Neuronal stem cell (in vitro differentiated cells): ENCODE measurements around the gene BTBD2.

ENCODE experiments used
- DNase-seq: peaks from one replicate; pipeline ENCODE4 v3.0.0-alpha.2; 2013; ENCODE audit warnings: low spot score
- H2AFZ ChIP-seq: one replicate; pipeline ENCODE4 v1.6.1; 2013; ENCODE audit warnings: mild to moderate bottlenecking, low read length, inconsistent platforms
- H2AK5ac ChIP-seq: 2 replicates; pipeline ENCODE4 v1.6.1; 2013; ENCODE audit warnings: low read depth, mild to moderate bottlenecking, inconsistent platforms, low read length, moderate library complexity, mixed read lengths
- H2BK120ac ChIP-seq: 2 replicates; pipeline ENCODE4 v1.6.1; 2013; ENCODE audit warnings: low read depth, mild to moderate bottlenecking, inconsistent platforms, low read length, moderate library complexity, mixed read lengths
- H2BK12ac ChIP-seq: one replicate; pipeline ENCODE4 v1.6.1; 2013; ENCODE audit warnings: low read length, inconsistent platforms
- H2BK15ac ChIP-seq: 2 replicates; pipeline ENCODE4 v1.6.1; 2013; ENCODE audit warnings: mild to moderate bottlenecking, low read length, inconsistent platforms, mixed read lengths
- H2BK5ac ChIP-seq: one replicate; pipeline ENCODE4 v1.6.1; 2013; ENCODE audit warnings: inconsistent platforms, mild to moderate bottlenecking, low read length, moderate library complexity
- H3K14ac ChIP-seq: one replicate; pipeline ENCODE4 v1.6.1; 2013; ENCODE audit warnings: low read length, inconsistent platforms
- H3K18ac ChIP-seq: 2 replicates; pipeline ENCODE4 v1.6.1; 2013; ENCODE audit warnings: low read length, inconsistent platforms
- H3K23ac ChIP-seq: 2 replicates; pipeline ENCODE4 v1.6.1; 2013; ENCODE audit warnings: low read depth, mild to moderate bottlenecking, mixed read lengths, low read length, inconsistent platforms; ENCODE audit not compliant: poor library complexity
- H3K27ac ChIP-seq: replicated peaks from 3 replicates; pipeline ENCODE4 v1.5.1; 2013; ENCODE audit warnings: low read length, inconsistent platforms
- H3K27me3 ChIP-seq, 3 experiments: 2 replicates each; pipeline ENCODE4 v1.6.1; 2013; ENCODE audit warnings: low read length in 3 of 3, mild to moderate bottlenecking in 2 of 3, inconsistent platforms in 1 of 3, low read depth in 1 of 3, mixed read lengths in 1 of 3, moderate library complexity in 1 of 3; ENCODE audit not compliant: control insufficient read depth in 3 of 3, insufficient read depth in 3 of 3
- H3K36me3 ChIP-seq, 2 donors: replicated peaks in 1 of 2; 2 replicates each; pipeline ENCODE4 v1.6.1; 2013; ENCODE audit warnings: low read length in 2 of 2; ENCODE audit not compliant: control insufficient read depth in 2 of 2, insufficient read depth in 2 of 2
- H3K4ac ChIP-seq: 2 replicates; pipeline ENCODE4 v1.6.1; 2013; ENCODE audit warnings: inconsistent platforms, mild to moderate bottlenecking, low read length, moderate library complexity
- H3K4me1 ChIP-seq, 2 donors: 1 replicate in 1 of 2; 2 replicates in 1 of 2; pipeline ENCODE4 v1.6.1; 2013; ENCODE audit warnings: low read length in 2 of 2, low read depth in 1 of 2; ENCODE audit not compliant: control insufficient read depth in 2 of 2, insufficient read depth in 1 of 2
- H3K4me2 ChIP-seq: one replicate; pipeline ENCODE4 v1.6.1; 2013; ENCODE audit warnings: mild to moderate bottlenecking, low read length, inconsistent platforms; ENCODE audit not compliant: insufficient read depth, poor library complexity, severe bottlenecking
- H3K4me3 ChIP-seq, 2 donors: 2 replicates each; pipeline ENCODE4 v1.5.1; 2013; ENCODE audit warnings: low read length in 2 of 2, mild to moderate bottlenecking in 2 of 2, inconsistent platforms in 1 of 2, moderate library complexity in 1 of 2
- H3K79me1 ChIP-seq: one replicate; pipeline ENCODE4 v1.6.1; 2013; ENCODE audit warnings: low read depth, mild to moderate bottlenecking, inconsistent platforms, low read length, moderate library complexity
- H3K9ac ChIP-seq: one replicate; pipeline ENCODE4 v1.6.1; 2013; ENCODE audit warnings: mild to moderate bottlenecking, low read depth, low read length, inconsistent platforms; ENCODE audit not compliant: poor library complexity
- H3K9me3 ChIP-seq, 2 donors: replicated peaks in 1 of 2; 2 replicates each; pipeline versions ENCODE3 to v1.6.1; 2013; ENCODE audit warnings: low read length in 2 of 2, mild to moderate bottlenecking in 2 of 2, inconsistent platforms in 1 of 2, low read depth in 1 of 2, mixed read lengths in 1 of 2, moderate library complexity in 1 of 2; ENCODE audit not compliant: control insufficient read depth in 2 of 2, insufficient read depth in 1 of 2
- H4K8ac ChIP-seq: one replicate; pipeline ENCODE4 v1.6.1; 2013; ENCODE audit warnings: low read depth, mild to moderate bottlenecking, inconsistent platforms, low read length, moderate library complexity
- H4K91ac ChIP-seq: one replicate; pipeline ENCODE4 v1.6.1; 2013; ENCODE audit warnings: low read length, low read depth, mild to moderate bottlenecking, inconsistent platforms; ENCODE audit not compliant: poor library complexity
- WGBS, 2 donors: extraction: QIAGEN DNeasy Blood & Tissue Kit; methylation state at CpG; one replicate each; pipeline ENCODE4 v1.1.7; 2013; ENCODE audit warnings: missing lambda C conversion rate in 2 of 2, mixed read lengths in 1 of 2; ENCODE audit not compliant: insufficient read length in 2 of 2, insufficient replicate concordance in 1 of 2; ENCODE audit errors: extremely low coverage in 2 of 2; 5-methylcytosine and 5-hydroxymethylcytosine counted together

BTBD2 gene

GRCh38 chr19:1957562-1958248 lies 57.8 kb downstream of the BTBD2 start:
- H3K18ac ChIP-seq, result peak overlapping the region; percentile 48
- peaks cover 0 to 2% of the 10 kb centered on the region in 2 donors for H3K9me3 ChIP-seq
- H3K4me1 ChIP-seq, result peaks cover 0 to 10% of the 10 kb centered on the region in 2 donors
- H3K36me3 ChIP-seq, result peaks cover 6 to 50% of the 10 kb centered on the region in 2 donors
- H4K8ac ChIP-seq, result no peak overlapping the region
- peak overlapping the region; percentile 44 for H3K9ac ChIP-seq
- no peak overlapping the region for H2BK12ac ChIP-seq
- H3K4ac ChIP-seq, result no peak overlapping the region
- H4K91ac ChIP-seq, result no peak overlapping the region
- no peak for DNase-seq
- H3K79me1 ChIP-seq, result peaks cover 63% of the 10 kb centered on the region
- H3K4me2 ChIP-seq, result no peak overlapping the region
- no peak overlapping the region for H3K27ac ChIP-seq
- no peak overlapping the region for H2AK5ac ChIP-seq
- H2BK5ac ChIP-seq, result peak overlapping the region; percentile 84
- H2BK15ac ChIP-seq, result no peak overlapping the region
- H3K4me3 ChIP-seq, result no peak overlapping the region
- WGBS, 2 donors, result no CpG with 5 or more reads among the region's 40 CpGs
- H2AFZ ChIP-seq, result no peak overlapping the region
- peak overlapping the region; percentile 56 for H3K14ac ChIP-seq
- no peak overlapping the region for H3K23ac ChIP-seq
- no peak overlapping the region for H2BK120ac ChIP-seq
- no peaks in the 10 kb centered on the region for H3K27me3 ChIP-seq

- H2AK5ac ChIP-seq, result no peak overlapping the region
- H3K9me3 ChIP-seq, result no peaks in the 10 kb centered on the region
- H3K27ac ChIP-seq, result no peak overlapping the region
- H2BK12ac ChIP-seq, result no peak overlapping the region
- H2BK120ac ChIP-seq, result no peak overlapping the region
- no peak overlapping the region for H3K4me2 ChIP-seq
- no CpG with 5 or more reads among the region's 28 CpGs for WGBS, 2 donors
- H3K14ac ChIP-seq, result no peak overlapping the region
- H4K8ac ChIP-seq, result peak overlapping the region; percentile 86
- peak overlapping the region; percentile 10 for H2BK5ac ChIP-seq
- peak overlapping the region; percentile 30 for H3K9ac ChIP-seq
- no peak overlapping the region for H3K23ac ChIP-seq
- H2AFZ ChIP-seq, result no peak overlapping the region
- no peak overlapping the region for H2BK15ac ChIP-seq
- H3K79me1 ChIP-seq, result peaks cover 64% of the 10 kb centered on the region
- no peak overlapping the region for H4K91ac ChIP-seq
- H3K4me1 ChIP-seq, result peaks cover 0 to 10% of the 10 kb centered on the region in 2 donors
- H3K18ac ChIP-seq, result no peak overlapping the region
- no peaks in the 10 kb centered on the region for H3K27me3 ChIP-seq
- H3K4ac ChIP-seq, result no peak overlapping the region
- no peak for DNase-seq
- H3K4me3 ChIP-seq, result no peak overlapping the region
- peaks cover 5 to 50% of the 10 kb centered on the region in 2 donors for H3K36me3 ChIP-seq
Observed at GRCh38 chr19:1956868-1957492, 58.5 kb downstream of the BTBD2 start.

GRCh38 chr19:1956122-1956494 lies 59.4 kb downstream of the BTBD2 start:
- H4K8ac ChIP-seq, result no peak overlapping the region
- no peaks in the 10 kb centered on the region for H3K27me3 ChIP-seq
- H3K14ac ChIP-seq, result no peak overlapping the region
- no peak overlapping the region for H3K9ac ChIP-seq
- no peak overlapping the region for H3K23ac ChIP-seq
- no peaks in the 10 kb centered on the region for H3K9me3 ChIP-seq
- WGBS, 2 donors, result no CpG with 5 or more reads among the region's 12 CpGs
- H2BK120ac ChIP-seq, result no peak overlapping the region
- no peak overlapping the region for H2AK5ac ChIP-seq
- H3K79me1 ChIP-seq, result peaks cover 60% of the 10 kb centered on the region
- DNase-seq, result no peak
- H3K27ac ChIP-seq, result no peak overlapping the region
- no peak overlapping the region for H4K91ac ChIP-seq
- H2AFZ ChIP-seq, result no peak overlapping the region
- H3K4me1 ChIP-seq, result peaks cover 0 to 10% of the 10 kb centered on the region in 2 donors
- no peak overlapping the region for H2BK12ac ChIP-seq
- no peak overlapping the region for H3K4me3 ChIP-seq
- peaks cover 7 to 44% of the 10 kb centered on the region in 2 donors for H3K36me3 ChIP-seq
- H3K18ac ChIP-seq, result no peak overlapping the region
- H2BK5ac ChIP-seq, result no peak overlapping the region
- no peak overlapping the region for H3K4ac ChIP-seq
- no peak overlapping the region for H2BK15ac ChIP-seq
- no peak overlapping the region for H3K4me2 ChIP-seq
